Measurements from ENCODE around the gene COL6A2. TPM values are rescaled to one million over a fixed set of nuclear protein-coding genes. Genes with fewer than 3 reads are reported as not detected.

The COL6A2 gene
- total RNA-seq, 1 experiment from 2014 or later: 87.0 TPM

- TF ChIP-seq SP1 (IDR thresholded peaks at IDR 0.05; ENCODE audit: low read depth) (no peak), SIN3A (IDR thresholded peaks at IDR 0.05; ENCODE audit: low read depth) (no peak), MAX (IDR thresholded peaks at IDR 0.05) (no peak), CTCF (IDR thresholded peaks at IDR 0.05 in 2 of 3, conservative IDR thresholded peaks at IDR 0.05 in 1 of 3; ENCODE audit: borderline replicate concordance in 1 of 3, insufficient read depth in 1 of 3, low read depth in 2 of 3, low read length in 2 of 3) (no peak), REST (IDR thresholded peaks at IDR 0.05; ENCODE audit: low read depth) (no peak), EZH2 (IDR thresholded peaks at IDR 0.05) (no peak), CEBPB (IDR thresholded peaks at IDR 0.05; ENCODE audit: low read depth) (no peak), FOSL1 (IDR thresholded peaks at IDR 0.05; ENCODE audit: low read depth) (no peak), YY1 (IDR thresholded peaks at IDR 0.05; ENCODE audit: extremely low read depth, insufficient replicate concordance, low read depth, low read length) (no peak), ZNF274 (IDR thresholded peaks at IDR 0.05; ENCODE audit: low read depth, low read length) (no peak), JUND (IDR thresholded peaks at IDR 0.05) (no peak)
- BruUV-seq (replicated peaks): no TSS peak
- H3K9me3 ChIP-seq (ENCODE audit: control insufficient read depth in 1 of 2, insufficient read depth in 1 of 2, low read depth in 1 of 2, low read length in 2 of 2): no peaks in the 10 kb centered on the region
- H3K27me3 ChIP-seq (ENCODE audit: insufficient read depth, low read length): no peaks in the 10 kb centered on the region
- POLR2A ChIA-PET: no interaction called here
- H3K79me2 ChIP-seq (ENCODE audit: insufficient read depth, low read length): no peaks in the 10 kb centered on the region
- DNase-seq (ENCODE audit: low read depth, low spot score) (no peak), ATAC-seq (no peak)
- H3K36me3 ChIP-seq (ENCODE audit: control insufficient read depth in 1 of 2, insufficient read depth in 2 of 2, low read length in 2 of 2): no peaks in the 10 kb centered on the region; a peak in 1 of 4 replicates
- no peaks in the 10 kb centered on the region for H4K20me1 ChIP-seq (ENCODE audit: insufficient read depth)
- no peak overlapping the region for H3K27ac ChIP-seq (ENCODE audit: low read depth, low read length)
- H3K4me2 ChIP-seq (ENCODE audit: low read length): no peak overlapping the region
- H3K9ac ChIP-seq (ENCODE audit: low read length): no peak overlapping the region
- no peak overlapping the region for H3K4me3 ChIP-seq (replicated peaks in 1 of 2; ENCODE audit: low read depth in 1 of 2, low read length in 2 of 2)
- H3K4me1 ChIP-seq (ENCODE audit: control insufficient read depth in 1 of 2, insufficient read depth in 2 of 2, low read length in 2 of 2): no peaks in the 10 kb centered on the region
- no peak overlapping the region for H2AFZ ChIP-seq (ENCODE audit: low read depth, low read length, poor library complexity, severe bottlenecking)
- no peaks in the 10 kb centered on the region for H3K9me2 ChIP-seq (ENCODE audit: insufficient read depth)
- RAD21 ChIA-PET (ENCODE audit: low non-redundant PET in 1 of 2, low total read pairs in 2 of 2, uncharacterized antibody in 2 of 2, unreplicated experiment in 2 of 2): no interaction called here
- intact Hi-C loops (cut with micrococcal nuclease): no loop called here
- CTCF ChIA-PET: no interaction called here
These were observed 31.1 kb downstream of the COL6A2 start for GRCh38 chr21:46128933-46129571.

Data from HCT116 (cell line).